T-helper 2 cell treated with Interferon-gamma antibody and Interleukin-4, amounts not matched to agents 100 ng/mL and 5 ng/mL, for 36 hours (primary cell): ENCODE data around the gene IDUA. TPM values are rescaled to one million over a fixed set of nuclear protein-coding genes. Genes with fewer than 3 reads are reported as not detected.
"Not testable (repeated sequence)": the region's sequence is repeated elsewhere in the genome, so short reads cannot be mapped to it uniquely, and the experiment has no call there.

ENCODE experiments used
- intact Hi-C: fragments of 100-400 bp; cut with micrococcal nuclease; formaldehyde crosslinking; loops from one replicate; pipeline ENCODE4 v1.15.1; 2023
- total RNA-seq: library from RNA; stranded (reverse); gene quantifications from 2 replicates; pipeline ENCODE4 v1.2.3, GENCODE V29; 2022

IDUA gene
- total RNA-seq, 1 donor from 2014 or later = 36.0 TPM

DNA sequence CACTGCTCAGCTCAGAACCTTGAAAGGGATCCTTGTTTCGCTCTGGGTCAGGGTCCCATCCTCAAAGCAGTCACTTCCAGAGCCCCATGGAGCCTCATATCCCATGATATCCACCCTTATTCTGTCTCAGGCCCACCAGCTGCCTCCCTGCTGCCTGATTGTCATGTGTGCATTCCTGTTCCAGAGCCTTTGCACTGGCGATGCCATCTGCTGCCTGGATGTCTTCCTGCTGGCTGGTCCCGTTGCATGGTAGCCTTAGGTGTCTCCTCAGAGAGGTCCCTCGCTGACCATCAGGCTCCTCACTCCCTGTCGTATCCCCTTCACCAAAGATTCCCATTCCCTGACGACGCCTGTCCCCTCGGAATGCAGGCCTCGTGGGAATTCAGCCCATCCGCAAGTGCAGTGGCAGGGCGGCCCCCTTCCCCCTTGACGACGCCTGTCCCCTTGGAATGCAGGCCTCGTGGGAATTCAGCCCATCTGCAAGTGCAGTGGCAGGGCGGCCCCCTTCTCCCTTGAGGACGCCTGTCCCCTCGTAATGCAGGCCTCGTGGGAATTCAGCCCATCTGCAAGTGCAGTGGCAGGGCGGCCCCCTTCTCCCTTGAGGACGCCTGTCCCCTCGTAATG lies 12.5 kb downstream of the IDUA start:
- intact Hi-C loops = not testable (repeated sequence)

- intact Hi-C loops = no loop called here
Measured at GRCh38 chr4:999882-1000425, 13.1 kb downstream of the IDUA start.

DNA sequence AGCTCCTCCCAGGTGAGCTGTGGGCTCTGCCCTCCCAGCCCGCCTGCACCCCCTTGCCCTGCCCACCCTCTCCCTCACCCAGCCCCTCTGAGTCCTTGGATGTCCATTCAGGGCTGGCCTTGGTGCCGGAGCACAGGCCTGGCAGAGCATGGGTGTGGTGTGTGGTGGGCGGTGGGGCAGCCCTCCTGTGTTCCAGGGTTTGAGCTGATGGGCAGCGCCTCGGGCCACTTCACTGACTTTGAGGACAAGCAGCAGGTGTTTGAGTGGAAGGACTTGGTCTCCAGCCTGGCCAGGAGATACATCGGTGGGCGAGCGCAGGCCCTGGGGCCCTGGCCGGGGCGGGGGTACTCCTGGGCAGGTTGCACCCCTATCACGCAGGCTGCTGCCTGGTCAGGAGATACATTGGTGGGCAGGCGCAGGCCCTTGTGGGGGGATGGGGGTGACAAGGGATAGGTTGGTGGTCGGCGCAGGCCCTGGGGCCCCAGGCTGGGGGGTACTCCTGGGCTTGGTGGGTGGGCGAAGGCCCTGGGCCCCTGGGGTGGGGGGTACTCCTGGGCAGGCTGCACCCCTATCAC lies 13.9 kb downstream of the IDUA start:
- intact Hi-C loops = no loop called here

DNA sequence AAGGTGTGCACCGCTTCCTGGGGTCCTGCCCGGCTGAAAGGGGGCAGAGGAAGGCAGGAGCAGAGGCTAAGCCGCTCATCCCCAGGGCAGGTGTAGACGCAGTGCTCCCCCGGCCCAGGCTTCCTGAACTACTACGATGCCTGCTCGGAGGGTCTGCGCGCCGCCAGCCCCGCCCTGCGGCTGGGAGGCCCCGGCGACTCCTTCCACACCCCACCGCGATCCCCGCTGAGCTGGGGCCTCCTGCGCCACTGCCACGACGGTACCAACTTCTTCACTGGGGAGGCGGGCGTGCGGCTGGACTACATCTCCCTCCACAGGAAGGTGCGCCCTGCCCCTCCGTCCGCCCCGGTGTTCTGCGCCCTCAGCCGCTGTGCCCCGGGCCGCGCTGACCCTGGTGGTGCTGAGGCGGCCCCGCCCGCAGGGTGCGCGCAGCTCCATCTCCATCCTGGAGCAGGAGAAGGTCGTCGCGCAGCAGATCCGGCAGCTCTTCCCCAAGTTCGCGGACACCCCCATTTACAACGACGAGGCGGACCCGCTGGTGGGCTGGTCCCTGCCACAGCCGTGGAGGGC lies 14.8 kb downstream of the IDUA start:
- intact Hi-C loops = no loop called here

- intact Hi-C loops = no loop called here
Measured at GRCh38 chr4:1002131-1002630, 15.3 kb downstream of the IDUA start.

- intact Hi-C loops = no loop called here
Measured at GRCh38 chr4:1002631-1003251, 15.9 kb downstream of the IDUA start.

DNA sequence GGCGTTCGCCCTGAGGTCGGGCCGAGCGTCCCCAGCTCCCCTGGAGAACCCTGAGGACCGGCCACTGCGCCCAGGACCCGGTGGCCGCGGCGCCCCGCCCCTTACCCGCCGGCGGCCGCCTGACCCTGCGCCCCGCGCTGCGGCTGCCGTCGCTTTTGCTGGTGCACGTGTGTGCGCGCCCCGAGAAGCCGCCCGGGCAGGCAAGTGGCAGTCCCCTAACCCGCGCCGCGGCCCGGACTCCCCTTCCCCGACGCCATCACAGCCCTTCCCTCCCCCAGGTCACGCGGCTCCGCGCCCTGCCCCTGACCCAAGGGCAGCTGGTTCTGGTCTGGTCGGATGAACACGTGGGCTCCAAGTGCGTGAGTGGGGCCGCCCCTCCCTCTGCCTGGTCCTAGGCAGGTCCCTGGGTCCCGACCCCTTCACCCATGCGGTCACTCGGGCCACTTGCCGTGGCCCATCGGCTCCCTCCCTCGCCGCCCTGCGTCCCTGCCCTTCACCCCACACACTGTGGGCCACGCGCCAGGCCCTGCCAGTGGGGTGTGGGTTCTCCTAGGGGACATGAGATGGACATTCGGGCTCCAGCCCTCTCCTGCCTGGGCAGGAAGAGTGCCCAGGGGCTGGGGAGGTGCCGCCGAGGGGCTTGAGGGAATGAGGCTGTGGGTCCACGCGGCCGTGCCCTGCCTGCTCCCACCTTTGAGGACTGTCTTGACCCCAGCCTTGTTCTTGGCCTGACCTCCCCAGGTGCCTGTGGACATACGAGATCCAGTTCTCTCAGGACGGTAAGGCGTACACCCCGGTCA lies 16.6 kb downstream of the IDUA start:
- intact Hi-C loops = no loop called here

- intact Hi-C loops = no loop called here
Measured at GRCh38 chr4:1004071-1004418, 17.2 kb downstream of the IDUA start.

DNA sequence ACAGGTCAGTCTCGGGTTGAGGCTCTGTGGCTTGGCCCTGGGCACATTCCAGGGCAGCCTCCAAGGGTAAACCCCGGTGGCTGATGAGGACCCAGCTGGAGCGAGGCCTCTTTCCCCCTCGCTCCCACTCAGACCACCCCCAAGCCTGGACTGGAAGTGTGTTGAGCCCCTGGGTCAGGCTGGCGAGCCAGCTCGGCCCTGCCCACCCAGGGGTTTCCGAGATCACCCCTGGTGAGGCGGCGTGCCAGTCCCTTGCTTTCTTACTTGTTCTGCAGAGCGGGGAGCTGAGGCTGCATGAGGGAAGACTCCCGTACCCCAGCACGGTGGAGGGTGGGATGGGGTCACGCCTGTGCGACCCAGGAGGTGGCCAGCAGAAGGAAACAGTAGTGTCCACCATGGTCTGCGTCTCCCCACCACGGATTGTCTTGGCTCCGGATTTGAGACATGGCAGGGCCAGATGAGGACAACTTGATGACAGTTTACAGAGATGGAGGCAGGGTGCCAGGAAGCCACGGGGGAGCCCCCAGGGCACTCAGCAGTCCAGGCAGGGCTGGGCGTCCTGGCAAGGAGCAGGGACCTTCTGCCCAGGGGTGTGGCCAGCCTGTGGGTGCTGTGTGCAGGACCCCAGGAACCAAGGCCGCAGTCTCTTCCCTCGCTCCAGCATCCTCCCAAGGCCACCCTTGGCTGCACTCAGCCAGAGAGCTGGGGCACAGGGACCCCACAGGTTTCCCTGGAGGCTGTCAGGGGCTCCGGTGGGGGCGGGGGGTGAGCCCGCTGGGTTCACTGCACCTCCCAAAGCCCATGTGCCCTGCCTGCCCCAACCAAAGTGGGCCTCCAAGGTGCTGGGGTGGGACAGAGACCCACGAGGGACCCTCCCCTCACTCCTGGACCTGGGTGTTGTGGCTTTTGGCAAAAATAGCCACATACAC lies 18.0 kb downstream of the IDUA start:
- intact Hi-C loops = no loop called here

DNA sequence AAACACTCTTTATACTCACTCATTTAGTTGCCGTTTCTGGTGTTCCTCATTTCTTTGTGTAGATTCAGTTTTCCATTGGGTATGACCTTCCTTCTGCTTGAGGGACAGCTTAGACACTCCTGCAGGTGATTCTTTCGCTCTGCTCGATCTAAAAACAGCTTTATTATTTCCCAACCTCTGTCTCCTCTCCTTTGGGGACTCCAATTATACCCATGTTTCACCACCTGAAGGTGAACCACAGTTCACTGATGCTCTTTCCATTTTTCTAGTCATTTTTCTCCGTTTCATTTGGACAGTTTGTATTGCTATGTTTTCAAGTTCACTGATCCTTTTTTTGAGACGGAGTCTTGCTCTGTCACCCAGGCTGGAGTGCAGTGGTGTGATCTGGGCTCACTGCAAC lies 20.0 kb downstream of the IDUA start:
- intact Hi-C loops = no loop called here

DNA sequence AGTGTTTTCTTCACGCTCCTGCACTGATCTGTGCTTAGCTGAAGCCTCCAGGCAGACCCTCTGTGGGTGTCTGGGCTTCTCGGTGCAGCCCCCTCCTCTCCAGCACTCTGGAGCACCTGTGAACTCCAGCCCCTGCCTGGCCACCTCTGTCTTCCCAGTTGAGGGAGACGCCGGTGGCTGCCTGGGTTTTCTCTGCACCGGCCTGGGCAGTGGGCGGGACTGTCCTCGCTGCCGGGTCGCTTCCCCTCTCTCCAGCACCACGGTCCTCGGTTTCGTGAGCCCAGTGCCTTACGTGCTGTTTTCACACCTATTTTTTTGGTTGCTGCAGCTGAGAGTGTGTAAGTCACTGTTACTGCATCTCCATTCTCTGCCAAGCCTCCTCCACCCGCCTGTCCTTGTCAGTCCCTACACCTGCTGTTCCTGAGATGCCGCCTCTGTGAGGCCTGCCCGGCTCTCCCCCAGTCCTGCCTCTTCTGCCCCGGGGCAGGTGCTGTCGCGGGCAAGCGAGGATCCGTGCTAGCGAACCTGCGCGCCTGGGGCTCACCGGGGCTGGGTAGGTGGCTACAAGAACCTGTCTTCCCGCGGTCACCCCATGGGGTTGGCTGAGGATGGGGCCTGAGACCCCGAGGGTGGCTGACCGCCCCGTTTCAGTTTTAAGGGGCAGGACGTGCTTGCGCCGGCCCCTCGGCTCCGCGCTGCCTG lies 22.1 kb downstream of the IDUA start:
- intact Hi-C loops = no loop called here

DNA sequence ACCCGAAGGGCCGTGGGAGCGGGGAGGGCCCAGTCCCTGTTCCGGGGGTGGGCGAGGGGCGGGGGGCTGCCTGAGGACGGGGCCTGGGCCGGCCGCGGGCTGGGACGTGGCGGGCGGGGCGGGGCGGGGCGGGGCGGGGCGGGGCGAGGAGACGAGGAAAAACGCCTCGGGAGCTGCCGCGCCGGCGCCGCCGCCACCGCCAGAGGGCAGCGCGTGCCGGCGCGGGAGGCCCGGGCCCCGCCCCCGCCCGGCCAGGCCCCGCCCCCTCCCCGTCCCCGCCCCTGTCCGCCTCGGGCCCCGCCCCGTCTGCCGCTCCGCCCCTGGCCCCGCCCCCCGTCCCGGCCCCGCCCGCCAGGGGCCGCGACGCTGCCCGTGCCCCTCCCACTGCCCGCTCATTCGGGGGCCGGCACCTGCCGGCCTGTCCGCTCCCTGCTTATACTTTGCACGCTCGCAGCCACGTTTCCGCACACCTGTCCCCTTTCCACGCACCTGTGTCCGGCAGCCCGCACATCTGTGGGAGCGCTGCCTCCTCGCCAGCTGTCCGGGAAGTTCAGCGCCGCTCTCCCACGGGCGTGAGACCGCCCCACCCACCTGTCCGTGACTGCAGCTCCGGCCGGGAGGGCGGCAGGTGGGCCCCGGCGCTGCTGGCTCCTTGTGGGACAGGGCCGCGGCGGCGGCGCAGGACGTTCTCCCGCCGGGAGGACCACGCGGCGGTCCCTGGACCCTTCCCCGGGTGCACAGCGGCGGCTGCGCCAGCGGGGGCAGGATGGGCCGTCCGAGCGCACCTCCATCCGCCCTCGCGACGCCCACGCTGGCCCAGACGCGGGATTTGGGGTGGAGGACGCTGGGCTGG lies 22.9 kb downstream of the IDUA start:
- intact Hi-C loops = loop anchor here (1.0 to 5.0 kb wide), 7 partner anchors 23 to 571 kb away; partner anchors contain the start of genes ATP5ME, GAK, IDUA and MYL5

DNA sequence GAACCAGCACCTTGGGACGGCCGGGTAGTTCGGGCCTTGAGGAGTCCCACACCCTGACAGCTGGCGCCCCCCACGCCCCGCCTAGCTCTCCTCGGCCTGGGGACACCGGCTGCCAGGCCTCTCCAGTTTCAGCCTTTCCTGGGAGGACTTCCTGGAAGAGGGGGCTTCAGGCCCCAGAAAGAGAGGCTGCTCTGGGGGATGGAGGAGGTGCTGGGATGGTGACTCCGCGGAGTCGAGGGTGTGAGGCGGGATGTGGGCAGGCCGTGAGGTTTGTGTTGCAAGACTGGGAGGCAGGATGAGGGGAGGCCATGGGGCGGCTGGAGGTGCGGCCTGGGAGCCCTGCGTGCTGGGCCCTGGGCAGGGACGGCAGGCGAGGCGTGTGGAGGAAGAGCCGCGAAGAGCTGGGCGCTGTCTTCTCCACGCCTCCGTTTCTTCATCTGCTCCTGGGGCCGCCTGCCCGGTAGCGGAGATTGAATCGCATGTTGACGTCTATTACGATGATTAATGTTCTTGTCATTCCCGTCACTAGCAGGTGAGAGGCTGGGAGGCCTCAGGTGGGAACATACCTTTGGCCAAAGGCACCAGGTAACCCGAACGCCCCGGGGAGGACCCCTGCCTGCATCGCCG lies 23.7 kb downstream of the IDUA start:
- intact Hi-C loops = loop anchor here (1.0 to 5.0 kb wide), 8 partner anchors 24 to 570 kb away; partner anchors contain the start of genes ATP5ME, DGKQ, GAK and IDUA

DNA sequence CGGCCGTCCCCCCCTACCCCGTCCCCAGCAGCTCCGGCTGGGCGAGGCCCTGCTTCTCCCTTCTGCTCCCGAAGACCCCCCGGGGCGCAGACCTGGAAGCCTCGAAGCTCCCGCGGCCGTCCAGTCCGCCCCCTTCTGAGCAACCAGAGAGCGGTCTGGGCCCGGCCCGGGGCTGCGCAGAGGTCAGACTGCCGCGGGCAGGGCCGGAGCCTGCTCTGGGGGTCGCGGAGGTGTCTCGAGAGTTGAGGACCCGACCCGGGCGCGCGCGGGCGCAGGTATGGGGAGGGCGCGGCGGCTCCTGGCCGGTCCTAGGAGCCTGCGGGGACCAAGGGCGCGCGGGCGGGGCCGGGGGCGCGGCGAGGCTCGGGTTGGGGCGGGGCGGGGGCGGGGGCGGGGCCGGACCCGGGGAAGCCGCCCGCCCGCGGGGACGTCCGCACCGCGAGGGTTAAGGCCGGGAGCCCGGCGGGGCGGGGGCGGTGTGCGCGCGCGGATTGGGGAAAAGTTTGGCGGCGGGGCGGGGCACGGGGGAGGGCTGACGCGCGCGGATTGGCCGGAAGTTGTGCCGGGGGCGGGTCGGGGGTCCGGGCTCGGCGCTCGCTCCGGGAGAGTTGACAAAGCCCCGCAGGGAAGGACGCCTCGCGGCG lies 24.3 kb downstream of the IDUA start, which contains the start of gene FGFRL1:
TSS of gene FGFRL1 (plus strand) at position 605 of the 644 bp plus-strand sequence. CDS start 860 bp downstream, outside the sequence.
- intact Hi-C loops = loop anchor here (1.0 to 5.0 kb wide), 5 partner anchors 24 to 336 kb away; partner anchors contain the start of genes ATP5ME, DGKQ, GAK and IDUA

- intact Hi-C loops = loop anchor here (1.0 to 5.0 kb wide), 5 partner anchors 25 to 337 kb away; partner anchors contain the start of genes ATP5ME, DGKQ, GAK and IDUA
Measured at GRCh38 chr4:1011666-1012033, 24.8 kb downstream of the IDUA start.

DNA sequence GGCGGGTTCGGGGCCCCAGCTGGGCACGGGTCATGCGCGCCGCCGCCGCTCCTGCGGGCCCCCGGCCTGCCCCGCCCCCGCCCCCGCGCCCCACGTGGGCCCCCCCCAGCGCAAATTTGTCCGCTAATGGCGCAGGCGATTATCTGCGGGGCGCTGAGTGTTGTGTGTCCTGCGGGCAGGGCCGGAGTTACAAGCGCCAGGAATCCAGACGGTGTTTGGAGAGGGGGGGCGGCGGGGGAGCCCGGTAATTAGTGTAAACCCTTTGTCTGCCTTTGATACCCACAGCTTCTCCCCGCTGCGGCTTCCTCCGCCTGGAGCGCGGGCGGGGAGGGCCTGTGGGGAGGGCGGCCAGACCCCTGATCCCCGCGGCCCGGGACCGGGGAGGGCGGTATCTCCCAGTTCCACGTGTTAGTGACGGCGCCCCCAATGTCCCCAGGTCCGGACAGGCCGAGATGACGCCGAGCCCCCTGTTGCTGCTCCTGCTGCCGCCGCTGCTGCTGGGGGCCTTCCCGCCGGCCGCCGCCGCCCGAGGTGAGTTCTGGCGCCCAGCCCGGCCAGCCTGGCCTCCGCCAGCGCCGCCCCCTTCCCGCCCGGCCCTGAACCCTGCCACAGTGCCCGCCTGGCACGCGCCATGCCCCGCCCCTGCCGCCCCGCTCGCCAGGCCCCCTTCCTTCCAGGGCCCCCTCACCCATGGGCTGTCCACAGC lies 25.3 kb downstream of the IDUA start:
- intact Hi-C loops = loop anchor here (5.0 kb wide), 1 partner anchor 80 kb away; the partner anchor contains the start of genes GAK and TMEM175
